DMS 273 treated with DMSO at 0.1 percent for 48 hours (cell line): ENCODE data around the gene TNFAIP8L2.
"Not testable (repeated sequence)": the region's sequence is repeated elsewhere in the genome, so short reads cannot be mapped to it uniquely, and the experiment has no call there.

Source experiments
- DNase-seq: peaks from one replicate; lab custom pipeline; 2025; lab: John Stamatoyannopoulos, UW

The TNFAIP8L2 gene

GRCh38 chr1:151146072-151146411, 10.4 kb upstream of the TNFAIP8L2 start:
- no peak for DNase-seq

- DNase-seq: peak; percentile 100
These were observed 9.9 kb upstream of the TNFAIP8L2 start, which contains the start of gene SEMA6C for GRCh38 chr1:151146412-151147131. Gene SEMA6C (minus strand): TSS chr1:151146631. CDS start chr1:151142621, 4,010 bp downstream.

- DNase-seq: no peak
These were observed 9.3 kb upstream of the TNFAIP8L2 start for GRCh38 chr1:151147132-151147503.

- DNase-seq: no peak
These were observed 8.8 kb upstream of the TNFAIP8L2 start for GRCh38 chr1:151147665-151148064.

- no peak for DNase-seq
These were observed 650 bp downstream of the TNFAIP8L2 start for GRCh38 chr1:151157067-151157531.

GRCh38 chr1:151158326-151158725, 1.9 kb downstream of the TNFAIP8L2 start:
- DNase-seq: no peak

GRCh38 chr1:151158751-151159251, 2.4 kb downstream of the TNFAIP8L2 start:
- no peak for DNase-seq

- no peak for DNase-seq
These were observed 2.9 kb downstream of the TNFAIP8L2 start for GRCh38 chr1:151159373-151159772.

GRCh38 chr1:151164732-151165280, 8.4 kb downstream of the TNFAIP8L2 start:
- no peak for DNase-seq

GRCh38 chr1:151165281-151165737, 8.9 kb downstream of the TNFAIP8L2 start:
- peak; percentile 100 for DNase-seq

GRCh38 chr1:151165738-151166504, 9.5 kb downstream of the TNFAIP8L2 start, which contains the start of the genes LYSMD1 and SCNM1:
Gene LYSMD1 (minus strand): TSS chr1:151165902. CDS start chr1:151165258, 644 bp downstream.
Gene SCNM1 (plus strand): TSS chr1:151166144. CDS start chr1:151166153, 9 bp downstream.
- peak; percentile 100 for DNase-seq

- DNase-seq: no peak
These were observed 10.1 kb downstream of the TNFAIP8L2 start for GRCh38 chr1:151166505-151166956.

- no peak for DNase-seq
These were observed 10.7 kb downstream of the TNFAIP8L2 start for GRCh38 chr1:151167116-151167515.

GRCh38 chr1:151171190-151171589, 14.7 kb downstream of the TNFAIP8L2 start:
- no peak for DNase-seq

- DNase-seq: no peak
These were observed 18.7 kb downstream of the TNFAIP8L2 start for GRCh38 chr1:151175041-151175741.

GRCh38 chr1:151175863-151176262, 19.4 kb downstream of the TNFAIP8L2 start, which contains the start of gene TMOD4:
Gene TMOD4 (minus strand): TSS chr1:151175981. CDS start chr1:151174875, 1,106 bp downstream.
- DNase-seq: peak; percentile 96

- no peak for DNase-seq
These were observed 20.1 kb downstream of the TNFAIP8L2 start for GRCh38 chr1:151176514-151177045.

- DNase-seq: no peak
These were observed 27.8 kb downstream of the TNFAIP8L2 start for GRCh38 chr1:151184211-151184610.

GRCh38 chr1:151187205-151187604, 30.8 kb downstream of the TNFAIP8L2 start:
- DNase-seq: no peak

GRCh38 chr1:151188667-151189066, 32.2 kb downstream of the TNFAIP8L2 start:
- not testable (repeated sequence) for DNase-seq
